ENCODE data around the gene OFD1.

The OFD1 gene

GRCh38 chrX:13780868-13781427 lies 46.4 kb downstream of the OFD1 start:
- no peak overlapping the region for H3K4me2 ChIP-seq
- H3K9me3 ChIP-seq = no peaks in the 10 kb centered on the region
- peaks cover 82% of the 10 kb centered on the region for H3K27me3 ChIP-seq
- TF ChIP-seq Cebpa-rat (IDR thresholded peaks at IDR 0.05) = no peak
- no peak overlapping the region for H3K27ac ChIP-seq
- no peaks in the 10 kb centered on the region for H3K4me1 ChIP-seq
- peaks cover 8% of the 10 kb centered on the region for H3K36me3 ChIP-seq
- no peak overlapping the region for H3K4me3 ChIP-seq
- peaks cover 14% of the 10 kb centered on the region; the same call in 1 of the 2 replicates for H4K20me1 ChIP-seq
- H3K9ac ChIP-seq = no peak overlapping the region

GRCh38 chrX:13786048-13786447 lies 51.5 kb downstream of the OFD1 start:
- no peaks in the 10 kb centered on the region for H3K4me1 ChIP-seq
- no peak overlapping the region for H3K27ac ChIP-seq
- H3K9me3 ChIP-seq = no peaks in the 10 kb centered on the region
- no peak overlapping the region for H3K9ac ChIP-seq
- H4K20me1 ChIP-seq = peaks cover 6% of the 10 kb centered on the region; the same call in 1 of the 2 replicates
- peaks cover 94% of the 10 kb centered on the region for H3K27me3 ChIP-seq
- no peak for TF ChIP-seq Cebpa-rat (IDR thresholded peaks at IDR 0.05)
- no peak overlapping the region for H3K4me2 ChIP-seq
- H3K36me3 ChIP-seq = no peaks in the 10 kb centered on the region
- no peak overlapping the region for H3K4me3 ChIP-seq

- H4K20me1 ChIP-seq = peaks cover 8% of the 10 kb centered on the region; the same call in 1 of the 2 replicates
- H3K9me3 ChIP-seq = no peaks in the 10 kb centered on the region
- no peaks in the 10 kb centered on the region for H3K4me1 ChIP-seq
- no peak overlapping the region for H3K27ac ChIP-seq
- H3K4me3 ChIP-seq = no peak overlapping the region
- no peak for TF ChIP-seq Cebpa-rat (IDR thresholded peaks at IDR 0.05)
- no peaks in the 10 kb centered on the region for H3K36me3 ChIP-seq
- H3K9ac ChIP-seq = no peak overlapping the region
- H3K27me3 ChIP-seq = peaks cover 94% of the 10 kb centered on the region
- no peak overlapping the region for H3K4me2 ChIP-seq
Observed at GRCh38 chrX:13790206-13791131, 55.9 kb downstream of the OFD1 start.

GRCh38 chrX:13791145-13791544 lies 56.6 kb downstream of the OFD1 start:
- no peak overlapping the region for H3K9ac ChIP-seq
- no peak overlapping the region for H3K4me3 ChIP-seq
- no peak overlapping the region for H3K27ac ChIP-seq
- no peaks in the 10 kb centered on the region for H3K9me3 ChIP-seq
- peaks cover 8% of the 10 kb centered on the region; the same call in 1 of the 2 replicates for H4K20me1 ChIP-seq
- H3K4me1 ChIP-seq = no peaks in the 10 kb centered on the region
- H3K27me3 ChIP-seq = peaks cover 93% of the 10 kb centered on the region
- TF ChIP-seq Cebpa-rat (IDR thresholded peaks at IDR 0.05) = no peak
- H3K4me2 ChIP-seq = no peak overlapping the region
- no peaks in the 10 kb centered on the region for H3K36me3 ChIP-seq

- Histone ChIP-seq H4K20me1 (peaks cover 8% of the 10 kb centered on the region; the same call in 1 of the 2 replicates), H3K4me1 (no peaks in the 10 kb centered on the region), H3K27ac (no peak overlapping the region), H3K4me3 (no peak overlapping the region), H3K9me3 (no peaks in the 10 kb centered on the region), H3K4me2 (no peak overlapping the region), H3K9ac (no peak overlapping the region), H3K36me3 (no peaks in the 10 kb centered on the region), H3K27me3 (peaks cover 93% of the 10 kb centered on the region)
- TF ChIP-seq Cebpa-rat (IDR thresholded peaks at IDR 0.05) = no peak
Observed at GRCh38 chrX:13791559-13791958, 57.0 kb downstream of the OFD1 start.

GRCh38 chrX:13793897-13794296 lies 59.3 kb downstream of the OFD1 start:
- no peak overlapping the region for H3K27ac ChIP-seq
- peaks cover 20% of the 10 kb centered on the region; the same call in 1 of the 2 replicates for H4K20me1 ChIP-seq
- H3K9ac ChIP-seq = no peak overlapping the region
- no peak overlapping the region for H3K4me3 ChIP-seq
- H3K27me3 ChIP-seq = peaks cover 97% of the 10 kb centered on the region
- H3K9me3 ChIP-seq = no peaks in the 10 kb centered on the region
- H3K4me1 ChIP-seq = no peaks in the 10 kb centered on the region
- no peak for TF ChIP-seq Cebpa-rat (IDR thresholded peaks at IDR 0.05)
- H3K36me3 ChIP-seq = no peaks in the 10 kb centered on the region
- no peak overlapping the region for H3K4me2 ChIP-seq

- no peak for TF ChIP-seq Cebpa-rat (IDR thresholded peaks at IDR 0.05)
- no peaks in the 10 kb centered on the region for H3K36me3 ChIP-seq
- peaks cover 20% of the 10 kb centered on the region; the same call in 1 of the 2 replicates for H4K20me1 ChIP-seq
- H3K4me1 ChIP-seq = no peaks in the 10 kb centered on the region
- H3K4me3 ChIP-seq = no peak overlapping the region
- H3K4me2 ChIP-seq = no peak overlapping the region
- peaks cover 95% of the 10 kb centered on the region for H3K27me3 ChIP-seq
- no peak overlapping the region for H3K27ac ChIP-seq
- H3K9me3 ChIP-seq = no peaks in the 10 kb centered on the region
- no peak overlapping the region for H3K9ac ChIP-seq
Observed at GRCh38 chrX:13794417-13794816, 59.9 kb downstream of the OFD1 start.

GRCh38 chrX:13797512-13797911 lies 63.0 kb downstream of the OFD1 start:
- Histone ChIP-seq H3K36me3 (no peaks in the 10 kb centered on the region), H4K20me1 (peaks cover 18% of the 10 kb centered on the region; the same call in 1 of the 2 replicates), H3K4me3 (no peak overlapping the region), H3K4me2 (no peak overlapping the region), H3K4me1 (no peaks in the 10 kb centered on the region), H3K9me3 (peaks cover 4% of the 10 kb centered on the region; the same call in 1 of the 2 replicates), H3K27ac (no peak overlapping the region), H3K9ac (no peak overlapping the region), H3K27me3 (peaks cover 95% of the 10 kb centered on the region)
- TF ChIP-seq Cebpa-rat (IDR thresholded peaks at IDR 0.05) = no peak

GRCh38 chrX:13798184-13798583 lies 63.6 kb downstream of the OFD1 start:
- Histone ChIP-seq H3K36me3 (no peaks in the 10 kb centered on the region), H3K27me3 (peaks cover 95% of the 10 kb centered on the region), H4K20me1 (peaks cover 25% of the 10 kb centered on the region; the same call in 1 of the 2 replicates), H3K27ac (no peak overlapping the region), H3K4me1 (no peaks in the 10 kb centered on the region), H3K4me3 (no peak overlapping the region), H3K9me3 (peaks cover 4% of the 10 kb centered on the region; the same call in 1 of the 2 replicates), H3K9ac (no peak overlapping the region), H3K4me2 (no peak overlapping the region)
- no peak for TF ChIP-seq Cebpa-rat (IDR thresholded peaks at IDR 0.05)

GRCh38 chrX:13803116-13803515 lies 68.6 kb downstream of the OFD1 start:
- H3K9ac ChIP-seq = no peak overlapping the region
- no peak overlapping the region for H3K4me3 ChIP-seq
- H3K36me3 ChIP-seq = no peaks in the 10 kb centered on the region
- no peak overlapping the region for H3K4me2 ChIP-seq
- no peak for TF ChIP-seq Cebpa-rat (IDR thresholded peaks at IDR 0.05)
- H3K4me1 ChIP-seq = 0 out of 2 replicates have a peak, but pooled peaks cover 7% of the 10 kb centered on the region
- peaks cover 4% of the 10 kb centered on the region; the same call in 1 of the 2 replicates for H3K9me3 ChIP-seq
- no peak overlapping the region for H3K27ac ChIP-seq
- H3K27me3 ChIP-seq = peaks cover 96% of the 10 kb centered on the region
- peaks cover 19% of the 10 kb centered on the region; the same call in 1 of the 2 replicates for H4K20me1 ChIP-seq

All from BLaER1 (cell line).